Transverse colon (tissue), 3 donors: Measurements from ENCODE around the gene AKAP13.

Experiments used
- EP300 ChIP-seq: sonication (generic); formaldehyde crosslinking; IDR thresholded peaks from one replicate; pipeline ENCODE4 v1.6.1; 2017; ENCODE audit warnings: antibody characterized with exemption, low read depth
- POLR2A ChIP-seq: fragments of 450-650 bp; IDR thresholded peaks from one replicate; pipeline ENCODE4 v1.6.1; 2016; ENCODE audit warnings: antibody characterized with exemption, mild to moderate bottlenecking, moderate library complexity
- TF ChIP-seq, protein P1 (sequence below), 5 experiments: fragments of 200-600 bp in 3 of 5; fragments of 450-650 bp in 2 of 5; sonication (generic) in 3 of 5; IDR thresholded peaks; 1 replicate in 2 of 5; 2 replicates in 3 of 5; pipeline ENCODE4 v1.5.1; 2016 to 2017; ENCODE audit warnings: antibody characterized with exemption in 5 of 5, inconsistent platforms in 3 of 5, mild to moderate bottlenecking in 2 of 5, moderate library complexity in 1 of 5

DNA sequence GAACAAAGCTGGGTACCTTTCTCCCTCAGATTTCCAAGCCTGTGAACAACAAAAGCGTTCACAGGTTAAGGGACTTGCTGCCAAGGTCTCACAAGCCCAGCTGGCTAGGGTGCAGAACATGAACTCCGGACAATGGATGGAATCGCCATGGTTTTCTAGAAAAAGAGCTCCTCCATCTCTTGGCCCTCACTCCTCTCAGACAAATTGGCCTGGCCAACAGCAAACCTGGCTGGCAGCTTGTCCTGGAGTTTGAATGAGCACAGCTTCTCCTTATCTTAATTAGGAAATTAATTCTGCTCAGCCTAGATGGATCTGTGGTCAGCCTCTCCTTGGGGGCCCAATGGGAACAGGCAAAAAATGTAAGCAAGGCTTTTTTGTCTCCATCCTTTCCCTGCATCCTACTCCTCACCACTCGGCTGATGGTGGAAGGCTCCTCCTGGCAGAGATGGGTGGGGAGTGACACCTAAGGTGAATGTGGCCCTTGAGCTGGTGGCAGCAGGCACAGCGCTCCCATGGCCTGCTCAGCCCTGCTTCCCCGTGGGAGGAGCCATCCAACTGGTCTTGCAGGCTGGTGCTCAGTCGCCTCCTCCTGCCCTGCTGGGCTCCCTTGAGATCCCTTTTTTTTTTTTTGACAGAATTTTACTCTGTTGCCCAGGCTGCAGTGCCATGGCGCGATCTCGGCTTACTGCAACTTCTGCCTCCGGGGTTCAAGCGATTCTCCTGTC is 408.5 kb downstream of the AKAP13 start:
- TF ChIP-seq, protein P1, sequence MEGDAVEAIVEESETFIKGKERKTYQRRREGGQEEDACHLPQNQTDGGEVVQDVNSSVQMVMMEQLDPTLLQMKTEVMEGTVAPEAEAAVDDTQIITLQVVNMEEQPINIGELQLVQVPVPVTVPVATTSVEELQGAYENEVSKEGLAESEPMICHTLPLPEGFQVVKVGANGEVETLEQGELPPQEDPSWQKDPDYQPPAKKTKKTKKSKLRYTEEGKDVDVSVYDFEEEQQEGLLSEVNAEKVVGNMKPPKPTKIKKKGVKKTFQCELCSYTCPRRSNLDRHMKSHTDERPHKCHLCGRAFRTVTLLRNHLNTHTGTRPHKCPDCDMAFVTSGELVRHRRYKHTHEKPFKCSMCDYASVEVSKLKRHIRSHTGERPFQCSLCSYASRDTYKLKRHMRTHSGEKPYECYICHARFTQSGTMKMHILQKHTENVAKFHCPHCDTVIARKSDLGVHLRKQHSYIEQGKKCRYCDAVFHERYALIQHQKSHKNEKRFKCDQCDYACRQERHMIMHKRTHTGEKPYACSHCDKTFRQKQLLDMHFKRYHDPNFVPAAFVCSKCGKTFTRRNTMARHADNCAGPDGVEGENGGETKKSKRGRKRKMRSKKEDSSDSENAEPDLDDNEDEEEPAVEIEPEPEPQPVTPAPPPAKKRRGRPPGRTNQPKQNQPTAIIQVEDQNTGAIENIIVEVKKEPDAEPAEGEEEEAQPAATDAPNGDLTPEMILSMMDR (IDR thresholded peaks at IDR 0.05): peak in 1 of 5 experiments; percentile 20
- no peak for TF ChIP-seq POLR2A
- TF ChIP-seq EP300: no peak
